GM13976 (cell line): ENCODE measurements around the gene GNA12.
"Not testable (repeated sequence)": the region's sequence is repeated elsewhere in the genome, so short reads cannot be mapped to it uniquely, and the experiment has no call there.

ENCODE experiments used
- DNase-seq: peaks from one replicate; pipeline ENCODE4 v3.0.0; 2012; ENCODE audit warnings: low spot score
- in situ Hi-C: fragments of 300-500 bp; cut with MboI; formaldehyde crosslinking; loops from one replicate; pipeline ENCODE4 v1.12.0; 2022; ENCODE audit warnings: low sequenced_read_pairs, mixed read lengths, inconsistent platforms; ENCODE audit not compliant: unreplicated experiment
- TF ChIP-seq, protein P1 (sequence below): IDR thresholded peaks from 2 replicates; pipeline ENCODE4 v1.5.1; 2012; ENCODE audit warnings: borderline replicate concordance, mild to moderate bottlenecking; ENCODE audit not compliant: insufficient read depth; ENCODE audit errors: extremely low read depth, missing control alignments, control extremely low read depth

Gene GNA12

DNA sequence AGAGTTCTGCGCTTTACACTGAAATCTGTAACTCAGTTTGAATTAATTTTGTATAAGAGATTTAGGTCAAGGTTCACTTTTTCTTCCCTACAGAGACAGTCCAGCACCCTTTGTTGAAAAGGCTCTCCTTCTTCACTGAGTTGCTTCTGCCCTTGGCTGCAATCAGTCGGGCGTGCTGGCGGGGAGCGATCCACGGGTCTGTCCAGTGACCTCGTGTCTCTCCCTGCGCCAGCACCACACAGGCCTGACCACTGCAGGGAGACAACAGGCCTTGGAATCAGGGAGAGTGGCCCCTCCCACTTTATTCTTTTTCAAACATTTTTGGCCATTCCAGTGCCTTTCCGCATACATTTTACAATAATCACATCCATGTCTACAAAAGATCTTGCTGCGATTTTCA is 89.2 kb downstream of the GNA12 start:
- DNase-seq: no peak
- TF ChIP-seq, protein P1, sequence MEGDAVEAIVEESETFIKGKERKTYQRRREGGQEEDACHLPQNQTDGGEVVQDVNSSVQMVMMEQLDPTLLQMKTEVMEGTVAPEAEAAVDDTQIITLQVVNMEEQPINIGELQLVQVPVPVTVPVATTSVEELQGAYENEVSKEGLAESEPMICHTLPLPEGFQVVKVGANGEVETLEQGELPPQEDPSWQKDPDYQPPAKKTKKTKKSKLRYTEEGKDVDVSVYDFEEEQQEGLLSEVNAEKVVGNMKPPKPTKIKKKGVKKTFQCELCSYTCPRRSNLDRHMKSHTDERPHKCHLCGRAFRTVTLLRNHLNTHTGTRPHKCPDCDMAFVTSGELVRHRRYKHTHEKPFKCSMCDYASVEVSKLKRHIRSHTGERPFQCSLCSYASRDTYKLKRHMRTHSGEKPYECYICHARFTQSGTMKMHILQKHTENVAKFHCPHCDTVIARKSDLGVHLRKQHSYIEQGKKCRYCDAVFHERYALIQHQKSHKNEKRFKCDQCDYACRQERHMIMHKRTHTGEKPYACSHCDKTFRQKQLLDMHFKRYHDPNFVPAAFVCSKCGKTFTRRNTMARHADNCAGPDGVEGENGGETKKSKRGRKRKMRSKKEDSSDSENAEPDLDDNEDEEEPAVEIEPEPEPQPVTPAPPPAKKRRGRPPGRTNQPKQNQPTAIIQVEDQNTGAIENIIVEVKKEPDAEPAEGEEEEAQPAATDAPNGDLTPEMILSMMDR: no peak
- in situ Hi-C loops: no loop called here

DNA sequence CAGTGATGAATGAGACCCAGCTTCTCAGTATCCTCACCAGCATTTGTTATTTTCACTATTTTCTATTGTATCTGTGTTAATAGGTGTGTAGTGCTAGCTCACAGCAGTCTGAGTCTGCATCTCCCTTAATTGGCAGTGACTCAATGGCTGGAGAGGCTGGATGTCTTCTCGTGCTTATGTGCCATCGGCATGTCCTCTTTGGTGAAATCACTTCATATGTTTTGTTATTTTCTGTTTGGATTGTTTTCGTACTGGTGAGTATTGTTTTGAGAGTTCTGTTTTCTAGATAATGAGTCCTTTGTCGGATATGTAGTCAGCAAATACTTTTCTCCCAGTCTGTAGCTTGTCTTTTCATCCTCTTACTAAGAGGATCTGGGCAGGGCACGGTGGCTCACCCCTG is 90.0 kb downstream of the GNA12 start:
- in situ Hi-C loops: no loop called here
- TF ChIP-seq, protein P1: no peak
- DNase-seq: no peak

DNA sequence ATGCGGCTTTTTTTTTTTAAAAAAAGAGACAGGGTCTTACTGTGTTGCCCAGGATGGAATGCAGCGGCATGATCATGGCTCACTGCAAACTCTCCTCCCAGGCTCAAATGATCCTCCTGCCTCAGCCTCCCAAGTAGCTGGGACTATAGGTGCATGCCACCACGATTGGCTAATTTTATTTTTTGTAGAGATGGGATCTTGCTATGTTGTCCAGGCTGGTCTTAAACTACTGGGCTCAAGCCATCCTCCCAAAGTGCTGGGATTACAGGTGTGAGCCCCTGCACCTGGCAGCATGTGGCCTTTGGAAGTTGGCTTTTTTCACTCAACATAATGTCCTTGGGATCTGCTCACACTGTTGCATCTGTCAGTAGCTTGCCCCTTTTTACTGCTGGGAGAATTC is 91.0 kb downstream of the GNA12 start:
- in situ Hi-C loops: no loop called here
- DNase-seq: no peak
- TF ChIP-seq, protein P1: no peak

DNA sequence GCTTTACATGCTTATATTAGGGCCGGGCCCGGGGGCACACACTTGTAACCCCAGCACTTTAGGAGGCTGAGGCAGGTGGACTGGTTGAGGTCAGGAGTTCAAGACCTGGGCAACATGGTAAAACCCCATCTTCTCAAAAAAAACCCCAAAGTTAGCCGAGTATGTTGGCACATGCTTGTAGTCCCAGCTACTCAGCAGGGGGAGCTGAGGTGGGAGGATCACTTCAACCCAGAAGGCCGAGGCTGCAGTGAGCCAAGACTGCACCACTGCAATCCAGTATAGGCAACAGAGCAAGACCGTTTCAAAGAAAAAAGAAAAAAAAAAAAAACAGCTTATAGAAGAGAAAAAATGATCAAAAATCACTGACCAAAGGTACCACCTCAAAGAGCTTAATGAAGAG is 93.0 kb downstream of the GNA12 start:
- no peak for DNase-seq
- TF ChIP-seq, protein P1: no peak
- in situ Hi-C loops: no loop called here

DNA sequence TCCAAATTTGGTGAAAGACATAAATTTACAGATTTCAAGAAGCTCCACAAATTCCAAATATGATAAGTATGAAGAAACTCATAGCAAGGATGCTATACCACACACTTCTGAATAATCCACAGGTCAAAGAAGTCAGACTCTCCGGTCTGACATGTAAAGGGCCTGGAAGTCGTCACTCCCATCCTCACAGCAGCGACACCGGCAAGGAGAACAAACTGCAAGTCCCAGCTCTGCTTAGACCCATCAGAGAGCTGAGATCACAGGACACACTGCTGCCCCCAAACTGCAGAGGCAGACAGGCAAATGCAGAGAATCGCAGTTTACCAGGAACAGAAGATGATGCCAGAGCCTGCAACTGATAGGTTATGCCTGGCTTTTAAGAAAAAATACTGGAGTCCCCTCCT is 94.1 kb downstream of the GNA12 start:
- in situ Hi-C loops: no loop called here
- TF ChIP-seq, protein P1: no peak
- DNase-seq: no peak

DNA sequence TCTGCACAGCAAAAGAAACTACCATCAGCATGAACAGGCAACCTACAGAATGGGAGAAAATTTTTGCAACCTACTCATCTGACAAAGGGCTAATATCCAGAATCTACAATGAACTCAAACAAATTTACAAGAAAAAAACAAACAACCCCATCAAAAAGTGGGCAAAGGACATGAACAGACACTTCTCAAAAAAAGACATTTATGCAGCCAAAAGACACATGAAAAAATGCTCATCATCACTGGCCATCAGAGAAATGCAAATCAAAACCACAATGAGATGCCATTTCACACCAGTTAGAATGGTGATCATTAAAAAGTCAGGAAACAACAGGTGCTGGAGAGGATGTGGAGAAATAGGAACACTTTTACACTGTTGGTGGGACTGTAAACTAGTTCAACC is 95.4 kb downstream of the GNA12 start:
- in situ Hi-C loops: not testable (repeated sequence)

DNA sequence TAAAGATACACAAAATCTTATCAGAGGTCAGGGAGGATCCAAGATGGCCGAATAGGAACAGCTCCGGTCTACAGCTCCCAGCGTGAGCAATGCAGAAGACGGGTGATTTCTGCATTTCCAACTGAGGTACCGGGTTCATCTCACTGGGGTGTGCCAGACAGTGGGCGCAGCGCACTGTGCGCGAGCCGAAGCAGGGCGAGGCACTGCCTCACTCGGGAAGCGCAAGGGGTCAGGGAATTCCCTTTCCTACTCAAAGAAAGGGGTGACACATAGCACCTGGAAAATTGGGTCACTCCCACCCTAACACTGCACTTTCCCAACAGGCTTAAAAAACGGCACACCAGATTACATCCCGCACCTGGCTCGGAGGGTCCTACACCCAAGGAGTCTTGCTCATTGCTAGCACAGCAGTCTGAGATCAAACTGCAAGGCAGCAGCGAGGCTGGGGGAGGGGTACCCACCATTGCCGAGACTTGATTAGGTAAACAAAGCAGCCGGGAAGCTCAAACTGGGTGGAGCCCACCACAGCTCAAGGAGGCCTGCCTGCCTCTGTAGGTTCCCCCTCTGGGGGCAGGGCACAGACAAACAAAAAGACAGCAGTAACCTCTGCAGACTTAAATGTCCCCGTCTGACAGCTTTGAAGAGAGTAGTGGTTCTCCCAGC is 100.5 kb downstream of the GNA12 start:
- DNase-seq, in situ Hi-C loops: not testable (repeated sequence)

More for the DNA sequence above, 95.4 kb downstream of the GNA12 start:
- DNase-seq: not testable (repeated sequence)

DNA sequence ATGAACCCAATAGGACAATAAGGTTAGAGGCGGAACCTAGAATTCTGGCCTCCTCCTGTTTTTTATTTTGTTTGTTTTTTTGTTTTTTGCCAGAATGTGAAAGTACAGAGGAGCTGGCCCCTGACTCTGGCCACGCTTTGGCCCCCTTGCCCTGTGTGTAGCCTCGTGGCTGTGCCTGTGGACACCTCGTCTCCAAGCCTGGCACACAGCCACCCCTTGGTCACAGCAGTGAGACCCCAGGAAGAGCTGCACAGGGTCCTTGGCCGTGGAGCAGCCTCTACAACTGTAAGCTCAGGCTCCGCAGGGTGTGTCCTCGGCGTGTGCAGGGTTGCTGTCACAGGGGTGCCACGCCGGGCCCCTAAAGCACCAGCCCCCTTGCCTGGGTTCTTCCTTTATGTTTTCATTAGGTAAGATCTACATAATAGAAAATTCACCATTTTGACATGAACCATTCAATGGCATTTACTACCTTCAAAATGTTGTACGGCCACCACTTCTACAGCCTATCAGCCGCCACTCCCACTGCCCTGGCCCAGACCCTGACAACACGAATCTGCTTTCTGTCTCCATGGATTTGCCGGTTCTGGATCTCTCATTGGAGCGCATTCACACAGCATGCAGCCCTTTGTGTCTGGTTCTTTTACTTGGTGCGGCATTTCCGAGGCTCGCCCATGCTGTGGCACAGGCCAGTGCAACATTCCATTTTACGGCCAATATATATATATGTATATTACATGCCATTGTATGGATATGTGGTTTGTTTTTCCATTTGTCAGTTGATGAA is 105.2 kb downstream of the GNA12 start:
- TF ChIP-seq, protein P1: no peak
- in situ Hi-C loops: no loop called here
- DNase-seq: no peak
